K562 (cell line): ENCODE results near the gene GLB1L. TPM values are rescaled to one million over a fixed set of nuclear protein-coding genes. Genes with fewer than 3 reads are reported as not detected.

ENCODE experiments used
- AFF4 ChIP-seq: sonication (generic); formaldehyde crosslinking; IDR thresholded peaks from 2 replicates; pipeline ENCODE4 v1.8.0; 2023; ENCODE audit warnings: mild to moderate bottlenecking, missing genetic modification reagents
- CEBPB ChIP-seq: fragments of 450-650 bp; IDR thresholded peaks from 2 replicates; pipeline ENCODE4 v1.6.1; 2016; ENCODE audit warnings: missing genetic modification characterization, missing compliant biosample characterization
- CREBBP ChIP-seq: IDR thresholded peaks from one replicate; pipeline ENCODE4 v1.6.1; 2012; ENCODE audit warnings: low read depth, mild to moderate bottlenecking, control low read depth, inconsistent platforms, low read length
- CTCFL ChIP-seq: IDR thresholded peaks from 2 replicates; pipeline ENCODE4 v1.6.1; 2011; ENCODE audit warnings: borderline replicate concordance, low read depth, mild to moderate bottlenecking, moderate library complexity, low read length; ENCODE audit not compliant: insufficient read depth, poor library complexity, severe bottlenecking
- MBD2 ChIP-seq: sonication (generic); IDR thresholded peaks from 2 replicates; pipeline ENCODE4 v1.6.1; 2016; ENCODE audit warnings: low read depth, borderline replicate concordance
- MCM7 ChIP-seq, 2 experiments: fragments of 450-650 bp; IDR thresholded peaks; 2 replicates each; pipeline ENCODE4 v1.6.1; 2016 to 2018
- MEF2A ChIP-seq: IDR thresholded peaks from 2 replicates; pipeline ENCODE4 v1.6.1; 2011; ENCODE audit warnings: low read depth, mild to moderate bottlenecking, low read length, moderate library complexity; ENCODE audit not compliant: control insufficient read depth
- MTA1 ChIP-seq: fragments of 450-650 bp; IDR thresholded peaks from 2 replicates; pipeline ENCODE4 v1.6.1; 2017; ENCODE audit warnings: borderline replicate concordance
- NFE2L1 ChIP-seq: fragments of 450-650 bp; IDR thresholded peaks from 2 replicates; pipeline ENCODE4 v1.6.1; 2016; ENCODE audit warnings: missing genetic modification characterization, low read depth, mild to moderate bottlenecking, missing compliant biosample characterization, moderate library complexity, borderline replicate concordance
- WHSC1 ChIP-seq: IDR thresholded peaks from one replicate; pipeline ENCODE4 v1.6.1; 2012; ENCODE audit warnings: low read length, control low read depth, inconsistent platforms
- ZBED1 ChIP-seq: IDR thresholded peaks from 2 replicates; pipeline ENCODE4 v1.6.1; 2014
- ZBTB17 ChIP-seq: fragments of 450-650 bp; formaldehyde crosslinking; IDR thresholded peaks from 2 replicates; pipeline ENCODE4 v1.4.0; 2020; ENCODE audit warnings: mild to moderate bottlenecking
- ZBTB5 ChIP-seq: fragments of 450-650 bp; IDR thresholded peaks from 2 replicates; pipeline ENCODE4 v1.6.1; 2017; ENCODE audit warnings: antibody characterized with exemption
- ZNF23 ChIP-seq: fragments of 250-450 bp; sonication (Bioruptor Pico); IDR thresholded peaks from 2 replicates; pipeline ENCODE4 v1.4.0; 2020; ENCODE audit warnings: mild to moderate bottlenecking
- ZNF740 ChIP-seq, 3 experiments: fragments of 200-800 bp in 1 of 3; sonication (Bioruptor generic) in 1 of 3; sonication (generic) in 1 of 3; formaldehyde crosslinking in 1 of 3; IDR thresholded peaks; 2 replicates each; pipeline versions ENCODE4 v1.6.1 to v1.8.0; 2016 to 2022; ENCODE audit warnings: mild to moderate bottlenecking in 2 of 3, missing compliant biosample characterization in 2 of 3, missing genetic modification characterization in 2 of 3, missing genetic modification reagents in 1 of 3
- polyA plus RNA-seq, 8 experiments: library from polyadenylated mRNA; depleted of rRNA in 4 of 8; stranded (reverse) in 5 of 8; unstranded in 3 of 8; fragments of >200 nt; fragmentation: Nextera tagmentation in 2 of 8; fragmentation: Illumina TruSeq in 1 of 8; extraction: Ambion mirVana in 2 of 8; extraction: Trizol in 1 of 8; gene quantifications; 2 replicates each; pipeline versions ENCODE4 v1.2.1 to v1.2.3, GENCODE V29; 2011 to 2014; ENCODE audit warnings: inconsistent platforms in 1 of 8, missing spikeins in 1 of 8
- total RNA-seq, 7 experiments: library from RNA; depleted of rRNA in 6 of 7; stranded (reverse); fragments of >200 nt in 6 of 7; fragmentation: Illumina TruSeq in 2 of 7; extraction: Trizol in 2 of 7; gene quantifications; 2 replicates each; pipeline versions ENCODE4 v1.2.1 to v1.2.3, GENCODE V29; 2011 to 2021; ENCODE audit warnings: low replicate concordance in 1 of 7

Gene GLB1L
- total and polyA plus RNA-seq, 9 of the 15 experiments (the other 6 are each of a cell fraction or from before 2014, with no cell fraction given) = 0.42 to 2.9 (median 2.5) TPM

GRCh38 chr2:219279151-219279915, 34.1 kb upstream of the GLB1L start, which contains the start of gene DNAJB2 (continued):
- peak; percentile 87 for TF ChIP-seq ZNF740 (CRISPR knock-in tag; IDR thresholded peaks at IDR 0.05)
- peak in 1 of 2 experiments; percentile 79; a peak in 1 of 4 replicates for TF ChIP-seq ZNF740 (tag; IDR thresholded peaks at IDR 0.05)
- no peak for TF ChIP-seq CREBBP
- TF ChIP-seq NFE2L1 = no peak
- no peak for TF ChIP-seq CTCFL
- no peak for TF ChIP-seq MTA1
- TF ChIP-seq ZBTB17 (CRISPR knock-in tag) = peak; percentile 70; the same call in 1 of the 2 replicates
- peak; percentile 76; the same call in 1 of the 2 replicates for TF ChIP-seq ZBED1
- no peak for TF ChIP-seq ZBTB5
- peak; percentile 99 for TF ChIP-seq MEF2A
- TF ChIP-seq MCM7 (IDR thresholded peaks at IDR 0.05) = no peak
- 0 out of 2 replicates have a peak, but pooled peaks have one; percentile 38 for TF ChIP-seq ZNF23 (CRISPR knock-in tag)
- TF ChIP-seq WHSC1 = no peak
- no peak for TF ChIP-seq CEBPB (tag)
- TF ChIP-seq MBD2 = peak; percentile 23; the same call in 1 of the 2 replicates
- TF ChIP-seq AFF4 = 0 out of 2 replicates have a peak, but pooled peaks have one; percentile 69
